ENCODE measurements around the gene KRTAP5-2. TPM values are rescaled to one million over a fixed set of nuclear protein-coding genes. Genes with fewer than 3 reads are reported as not detected.

KRTAP5-2 gene
- total and polyA plus RNA-seq, 11 donors = not detected

GRCh38 chr11:1554981-1555712, 42.9 kb downstream of the KRTAP5-2 start:
- intact Hi-C loops (cut with DNase I) = no loop called here
- TF ChIP-seq POLR2A (IDR thresholded peaks at IDR 0.05) (no peak), CTCF (IDR thresholded peaks at IDR 0.05) (no peak)
- ATAC-seq (no peak), DNase-seq (peak in 3 of 5 donors; percentile 21 to 51 (median 28))
- Histone ChIP-seq H3K27ac (no peak overlapping the region), H3K27me3 (no peaks in the 10 kb centered on the region), H3K4me1 (peaks cover 4 to 66% (median 33%) of the 10 kb centered on the region in 12 donors), H3K36me3 (peaks cover 0 to 20% (median 17%) of the 10 kb centered on the region in 9 donors), H3K4me3 (no peak overlapping the region), H3K9me3 (no peaks in the 10 kb centered on the region)
- 74 to 85% (median 82%) methylated on average over 11 to 13 of the region's 13 CpGs for WGBS, 4 donors

- peak in 3 of 5 donors; percentile 22 to 49 (median 23) for DNase-seq
Measured at GRCh38 chr11:1553808-1554594, 44.1 kb downstream of the KRTAP5-2 start.

GRCh38 chr11:1549338-1550330, 48.5 kb downstream of the KRTAP5-2 start:
- intact Hi-C loops (cut with DNase I) = loop anchor here in 6 of 10 donors (2.0 to 10.0 kb wide), 3 partner anchors 75 to 85 kb away; partner anchors contain the start of genes KRTAP5-5 (in 4 of the 6) and KRTAP5-4 (in 3 of the 6)
- Histone ChIP-seq H3K27me3 (peaks cover 0 to 33% (median 9%) of the 10 kb centered on the region in 9 donors), H3K4me1 (peaks cover 8 to 57% (median 25%) of the 10 kb centered on the region in 12 donors), H3K27ac (peak overlapping the region; percentile 72 to 95 (median 84)), H3K36me3 (no peaks in the 10 kb centered on the region), H3K9me3 (no peaks in the 10 kb centered on the region), H3K4me3 (no peak overlapping the region)
- DNase-seq (peak in 2 of 5 donors; percentile 18 to 48), ATAC-seq (peak in 1 of 4 donors; percentile 19)
- WGBS, 4 donors = 80 to 90% (median 85%) methylated on average over 13 of the region's 13 CpGs
- TF ChIP-seq CTCF (IDR thresholded peaks at IDR 0.05) (peak in 2 of 12 donors; percentile 10 to 24), POLR2A (IDR thresholded peaks at IDR 0.05) (no peak)

More at GRCh38 chr11:1553808-1554594, 44.1 kb downstream of the KRTAP5-2 start:
- peaks cover 4 to 58% (median 25%) of the 10 kb centered on the region in 12 donors for H3K4me1 ChIP-seq
- no peak overlapping the region for H3K4me3 ChIP-seq
- TF ChIP-seq CTCF (IDR thresholded peaks at IDR 0.05) = no peak
- TF ChIP-seq POLR2A (IDR thresholded peaks at IDR 0.05) = no peak
- 78 to 83% (median 80%) methylated on average over 17 to 20 of the region's 20 CpGs for WGBS, 4 donors
- H3K27ac ChIP-seq = no peak overlapping the region
- H3K36me3 ChIP-seq = peaks cover 0 to 19% (median 16%) of the 10 kb centered on the region in 9 donors
- H3K27me3 ChIP-seq = no peaks in the 10 kb centered on the region
- no peaks in the 10 kb centered on the region for H3K9me3 ChIP-seq
- ATAC-seq = no peak
- intact Hi-C loops (cut with DNase I) = no loop called here

All from heart left ventricle (tissue), 16 donors.